ENCODE measurements around the gene IQCH. TPM values are rescaled to one million over a fixed set of nuclear protein-coding genes. Genes with fewer than 3 reads are reported as not detected.

IQCH gene
- total RNA-seq, 2 experiments from 2014 or later, result 1.2 to 1.7 TPM

GRCh38 chr15:67327312-67327711 is 72.7 kb downstream of the IQCH start:
- Mint-ChIP-seq H3K4me3 (no peak overlapping the region), H3K4me1 (ENCODE audit: low read depth) (no peaks in the 10 kb centered on the region), H3K27me3 (peaks cover 5% of the 10 kb centered on the region), H3K27ac (no peak overlapping the region), H3K9me3 (peaks cover 3% of the 10 kb centered on the region), H3K36me3 (ENCODE audit: low read depth) (no peaks in the 10 kb centered on the region)
- intact Hi-C loops (cut with micrococcal nuclease), result no loop called here
- DNase-seq (no peak), ATAC-seq (no peak)
- CTCF ChIA-PET, result interaction anchor here (1.2 kb wide), 1 partner anchor 381 kb away, joined by 4 read pairs; no protein-coding TSS in a partner anchor
- TF ChIP-seq, protein P1, sequence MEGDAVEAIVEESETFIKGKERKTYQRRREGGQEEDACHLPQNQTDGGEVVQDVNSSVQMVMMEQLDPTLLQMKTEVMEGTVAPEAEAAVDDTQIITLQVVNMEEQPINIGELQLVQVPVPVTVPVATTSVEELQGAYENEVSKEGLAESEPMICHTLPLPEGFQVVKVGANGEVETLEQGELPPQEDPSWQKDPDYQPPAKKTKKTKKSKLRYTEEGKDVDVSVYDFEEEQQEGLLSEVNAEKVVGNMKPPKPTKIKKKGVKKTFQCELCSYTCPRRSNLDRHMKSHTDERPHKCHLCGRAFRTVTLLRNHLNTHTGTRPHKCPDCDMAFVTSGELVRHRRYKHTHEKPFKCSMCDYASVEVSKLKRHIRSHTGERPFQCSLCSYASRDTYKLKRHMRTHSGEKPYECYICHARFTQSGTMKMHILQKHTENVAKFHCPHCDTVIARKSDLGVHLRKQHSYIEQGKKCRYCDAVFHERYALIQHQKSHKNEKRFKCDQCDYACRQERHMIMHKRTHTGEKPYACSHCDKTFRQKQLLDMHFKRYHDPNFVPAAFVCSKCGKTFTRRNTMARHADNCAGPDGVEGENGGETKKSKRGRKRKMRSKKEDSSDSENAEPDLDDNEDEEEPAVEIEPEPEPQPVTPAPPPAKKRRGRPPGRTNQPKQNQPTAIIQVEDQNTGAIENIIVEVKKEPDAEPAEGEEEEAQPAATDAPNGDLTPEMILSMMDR (IDR thresholded peaks at IDR 0.05), result no peak
- POLR2A ChIA-PET, result interaction anchor here (0.7 kb wide), 1 partner anchor 1216 kb away, joined by 3 read pairs; no protein-coding TSS in a partner anchor

DNA sequence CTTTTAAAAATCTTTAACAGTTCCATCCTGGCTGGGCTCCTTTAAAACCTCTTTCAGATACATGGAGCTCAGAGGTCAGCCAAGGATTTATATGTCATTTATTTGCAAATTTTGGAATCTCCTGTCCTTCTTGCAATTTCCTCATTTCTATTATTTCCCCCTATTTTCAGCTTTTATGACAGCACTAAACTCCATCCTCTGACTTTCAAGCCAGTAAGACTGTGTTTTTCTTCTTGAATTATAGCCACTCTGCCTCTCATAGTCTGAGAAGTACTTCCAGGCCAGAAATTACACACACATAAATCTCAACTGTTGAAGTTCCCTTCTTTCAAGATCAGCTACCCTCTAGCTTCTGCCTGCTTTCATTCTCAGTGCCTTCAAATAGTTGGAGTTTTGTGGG is 73.2 kb downstream of the IQCH start:
- TF ChIP-seq, protein P1 (IDR thresholded peaks at IDR 0.05), result no peak
- ChIA-PET CTCF (interaction anchor here (1.2 kb wide), 1 partner anchor 381 kb away, joined by 4 read pairs; no protein-coding TSS in a partner anchor), POLR2A (interaction anchor here (0.6 to 0.7 kb wide), 2 partner anchors 322 to 1217 kb away, joined by 3 read pairs; no protein-coding TSS in a partner anchor)
- DNase-seq, result no peak
- H3K4me1 Mint-ChIP-seq (ENCODE audit: low read depth), result no peaks in the 10 kb centered on the region
- intact Hi-C loops (cut with micrococcal nuclease), result no loop called here
- peaks cover 3% of the 10 kb centered on the region for H3K27me3 Mint-ChIP-seq
- peaks cover 3% of the 10 kb centered on the region for H3K9me3 Mint-ChIP-seq
- no peaks in the 10 kb centered on the region for H3K36me3 Mint-ChIP-seq (ENCODE audit: low read depth)
- no peak for ATAC-seq
- H3K27ac Mint-ChIP-seq, result no peak overlapping the region
- H3K4me3 Mint-ChIP-seq, result no peak overlapping the region

DNA sequence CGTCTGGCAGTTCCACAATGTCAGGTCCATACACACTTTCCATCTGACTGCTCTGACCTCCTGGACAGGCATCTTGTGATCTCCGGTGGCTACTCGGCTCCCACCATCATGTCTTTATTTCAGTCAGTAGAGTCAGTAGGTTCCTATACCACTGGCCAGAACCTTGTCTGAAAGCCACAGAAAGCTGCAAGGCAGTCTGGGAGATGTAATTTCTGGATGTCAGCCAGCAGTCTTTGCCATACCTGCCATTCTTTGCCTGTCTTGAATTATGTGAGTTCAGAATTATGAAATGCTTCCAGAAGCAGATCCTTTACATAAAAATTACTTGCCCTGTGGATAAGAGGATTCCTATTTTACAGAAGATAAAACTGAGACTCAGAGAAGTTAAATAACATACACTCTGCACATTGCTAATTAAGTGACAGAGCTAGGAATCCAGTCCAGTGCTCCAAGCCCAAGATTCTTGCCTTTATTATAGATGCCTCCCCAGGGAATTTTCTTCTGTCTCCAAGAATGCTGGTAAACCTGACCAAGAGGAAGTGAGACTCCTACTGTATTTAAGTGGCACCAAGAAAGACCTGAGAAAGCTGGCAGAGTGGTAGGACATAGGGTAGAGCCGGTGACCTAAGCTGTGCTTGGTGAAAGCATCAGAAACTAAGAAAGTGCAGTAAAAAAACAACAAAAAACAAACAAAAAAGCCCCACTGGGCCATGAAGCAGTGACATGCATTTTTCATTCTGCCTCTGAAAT is 75.6 kb downstream of the IQCH start:
- ChIA-PET CTCF (no interaction called here), POLR2A (no interaction called here)
- peaks cover 3% of the 10 kb centered on the region for H3K27me3 Mint-ChIP-seq
- no peaks in the 10 kb centered on the region for H3K4me1 Mint-ChIP-seq (ENCODE audit: low read depth)
- intact Hi-C loops (cut with micrococcal nuclease), result no loop called here
- no peak overlapping the region for H3K27ac Mint-ChIP-seq
- no peak overlapping the region for H3K4me3 Mint-ChIP-seq
- H3K36me3 Mint-ChIP-seq (ENCODE audit: low read depth), result no peaks in the 10 kb centered on the region
- ATAC-seq, result no peak
- TF ChIP-seq, protein P1 (IDR thresholded peaks at IDR 0.05), result no peak
- H3K9me3 Mint-ChIP-seq, result peaks cover 3% of the 10 kb centered on the region
- DNase-seq, result no peak

- ChIA-PET CTCF (interaction anchor here (0.7 kb wide), 1 partner anchor 11 kb away, joined by 3 read pairs; no protein-coding TSS in a partner anchor), POLR2A (no interaction called here)
- DNase-seq, result no peak
- intact Hi-C loops (cut with micrococcal nuclease), result no loop called here
- H3K9me3 Mint-ChIP-seq, result peaks cover 3% of the 10 kb centered on the region
- H3K4me1 Mint-ChIP-seq (ENCODE audit: low read depth), result no peaks in the 10 kb centered on the region
- no peaks in the 10 kb centered on the region for H3K36me3 Mint-ChIP-seq (ENCODE audit: low read depth)
- H3K27ac Mint-ChIP-seq, result no peak overlapping the region
- H3K4me3 Mint-ChIP-seq, result no peak overlapping the region
- TF ChIP-seq, protein P1 (IDR thresholded peaks at IDR 0.05), result no peak
- no peak for ATAC-seq
- peaks cover 3% of the 10 kb centered on the region for H3K27me3 Mint-ChIP-seq
Measured at GRCh38 chr15:67331676-67332075, 77.1 kb downstream of the IQCH start.

GRCh38 chr15:67335026-67335425 is 80.4 kb downstream of the IQCH start:
- DNase-seq (no peak), ATAC-seq (no peak)
- intact Hi-C loops (cut with micrococcal nuclease), result no loop called here
- Mint-ChIP-seq H3K4me3 (no peak overlapping the region), H3K9me3 (no peaks in the 10 kb centered on the region), H3K27me3 (no peaks in the 10 kb centered on the region), H3K36me3 (ENCODE audit: low read depth) (no peaks in the 10 kb centered on the region), H3K27ac (no peak overlapping the region), H3K4me1 (ENCODE audit: low read depth) (no peaks in the 10 kb centered on the region)
- TF ChIP-seq, protein P1 (IDR thresholded peaks at IDR 0.05), result no peak
- POLR2A ChIA-PET, result interaction anchor here (0.8 kb wide), 1 partner anchor 25 kb away, joined by 3 read pairs; no protein-coding TSS in a partner anchor
- CTCF ChIA-PET, result interaction anchor here (1.1 kb wide), 1 partner anchor 388 kb away, joined by 3 read pairs; no protein-coding TSS in a partner anchor
